Right lobe of liver (tissue), 6 donors: ENCODE measurements around the gene AMER2. TPM values are rescaled to one million over a fixed set of nuclear protein-coding genes. Genes with fewer than 3 reads are reported as not detected.

Experiments
- ATAC-seq, 4 donors: fragments of 200-7000 bp; cut with Tn5 transposase; one replicate each; pipeline ENCODE4 v1.9.1; 2020; ENCODE audit warnings: mild to moderate bottlenecking in 4 of 4, moderate library complexity in 4 of 4
- DNase-seq, 3 donors: peaks; one replicate each; pipeline ENCODE4 v3.0.0-alpha.2; 2020
- H3K27ac ChIP-seq, 3 donors: fragments of 200-600 bp; one replicate each; pipeline ENCODE4 v1.8.0; 2022
- H3K27me3 ChIP-seq, 2 donors: fragments of 200-600 bp; one replicate each; pipeline ENCODE4 v1.8.0; 2022
- H3K36me3 ChIP-seq, 4 donors: fragments of 200-600 bp; sonication (generic) in 1 of 4; one replicate each; pipeline versions ENCODE4 v1.5.1 to v1.8.0; 2017 to 2022; ENCODE audit warnings: control low read depth in 1 of 4
- H3K4me1 ChIP-seq, 4 donors: fragments of 200-600 bp; sonication (generic) in 1 of 4; one replicate each; pipeline versions ENCODE4 v1.5.1 to v1.8.0; 2017 to 2022; ENCODE audit warnings: control low read depth in 1 of 4
- H3K4me3 ChIP-seq, 3 donors: fragments of 200-600 bp; one replicate each; pipeline ENCODE4 v1.8.0; 2022
- H3K9me3 ChIP-seq, 4 donors: fragments of 200-600 bp; sonication (generic) in 1 of 4; one replicate each; pipeline versions ENCODE4 v1.5.1 to v1.8.0; 2017 to 2022; ENCODE audit warnings: control low read depth in 1 of 4
- CTCF ChIP-seq, 4 donors: fragments of 200-600 bp in 3 of 4; fragments of 450-650 bp in 1 of 4; IDR thresholded peaks; one replicate each; pipeline versions ENCODE4 v1.5.1 to v1.8.0; 2016 to 2022; ENCODE audit warnings: antibody characterized with exemption in 4 of 4, mild to moderate bottlenecking in 2 of 4
- POLR2A ChIP-seq: fragments of 450-650 bp; IDR thresholded peaks from one replicate; pipeline ENCODE4 v1.6.1; 2017; ENCODE audit warnings: antibody characterized with exemption, mild to moderate bottlenecking
- WGBS: methylation state at CpG from one replicate; pipeline ENCODE4 v1.1.6; 2018; ENCODE audit warnings: low coverage, low lambda C conversion rate; ENCODE audit not compliant: insufficient coverage; ENCODE audit errors: missing lambda C conversion rate; 5-methylcytosine and 5-hydroxymethylcytosine counted together
- intact Hi-C, 2 donors: fragments of 100-400 bp; cut with DNase I; formaldehyde crosslinking; loops; one replicate each; pipeline versions ENCODE4 v1.11.2 to v1.14.1; 2022
- total RNA-seq, 6 experiments: library from RNA; depleted of rRNA in 2 of 6; stranded (reverse); fragments of >200 nt in 2 of 6; fragmentation: NEBNext Ultra II Directional in 3 of 6; extraction: Animal tissue kit (Norgen Biotek cat#: 25700) in 3 of 6; gene quantifications; one replicate each; pipeline versions ENCODE4 v1.1.0 to v1.2.4, GENCODE V29; 2016 to 2023
- donor health status: DM: no; HTN: yes; CAD: no.
- donor health status: DM: no; HTN: no; CAD: no.
- donor health status: DM: no; HTN: no; CAD: no.
- donor health status: DM: no; HTN: yes; CAD: no.
- donor health status: DM: no; HTN: yes; CAD: no.

AMER2 gene
- total RNA-seq, 6 experiments from 2014 or later = not detected

GRCh38 chr13:25151626-25152195, 20.4 kb downstream of the AMER2 start:
- no peak for ATAC-seq
- TF ChIP-seq POLR2A (no peak), CTCF (IDR thresholded peaks at IDR 0.05) (no peak)
- Histone ChIP-seq H3K4me1 (no peaks in the 10 kb centered on the region), H3K27me3 (no peaks in the 10 kb centered on the region), H3K36me3 (no peaks in the 10 kb centered on the region), H3K4me3 (no peak overlapping the region), H3K27ac (no peak overlapping the region), H3K9me3 (no peaks in the 10 kb centered on the region)
- 23% methylated on average over 5 of the region's 5 CpGs for WGBS
- intact Hi-C loops = no loop called here
- DNase-seq = no peak

- Histone ChIP-seq H3K27ac (no peak overlapping the region), H3K4me1 (no peaks in the 10 kb centered on the region), H3K36me3 (no peaks in the 10 kb centered on the region), H3K9me3 (no peaks in the 10 kb centered on the region), H3K4me3 (no peak overlapping the region), H3K27me3 (no peaks in the 10 kb centered on the region)
- WGBS = 65% methylated on average over 5 of the region's 5 CpGs
- ATAC-seq (no peak), DNase-seq (no peak)
- no peak for TF ChIP-seq POLR2A
- no peak for TF ChIP-seq CTCF (IDR thresholded peaks at IDR 0.05)
- intact Hi-C loops = no loop called here
Observed at GRCh38 chr13:25149711-25150110, 22.4 kb downstream of the AMER2 start.

GRCh38 chr13:25148402-25148771, 23.7 kb downstream of the AMER2 start:
- no peak overlapping the region for H3K27ac ChIP-seq
- DNase-seq (no peak), ATAC-seq (no peak)
- H3K4me3 ChIP-seq = no peak overlapping the region
- no peaks in the 10 kb centered on the region for H3K9me3 ChIP-seq
- TF ChIP-seq CTCF (IDR thresholded peaks at IDR 0.05) (no peak), POLR2A (no peak)
- H3K27me3 ChIP-seq = no peaks in the 10 kb centered on the region
- intact Hi-C loops = no loop called here
- WGBS = 80% methylated on average over 4 of the region's 5 CpGs
- no peaks in the 10 kb centered on the region for H3K36me3 ChIP-seq
- H3K4me1 ChIP-seq = no peaks in the 10 kb centered on the region

- ATAC-seq (no peak), DNase-seq (no peak)
- intact Hi-C loops = no loop called here
- H3K36me3 ChIP-seq = no peaks in the 10 kb centered on the region
- no peak overlapping the region for H3K27ac ChIP-seq
- H3K4me1 ChIP-seq = no peaks in the 10 kb centered on the region
- H3K27me3 ChIP-seq = no peaks in the 10 kb centered on the region
- no peak for TF ChIP-seq CTCF (IDR thresholded peaks at IDR 0.05)
- no peak for TF ChIP-seq POLR2A
- no peaks in the 10 kb centered on the region for H3K9me3 ChIP-seq
- WGBS = 70% methylated on average over 4 of the region's 4 CpGs
- no peak overlapping the region for H3K4me3 ChIP-seq
Observed at GRCh38 chr13:25147638-25148401, 24.3 kb downstream of the AMER2 start.
